Activated CD8-positive, alpha-beta T cell treated with anti-CD3 and anti-CD28 coated beads, Interleukin-2, amount 10 ng/mL, durations not matched to agents 7 days and 5 days (primary cell): ENCODE data around the gene RSRC1. TPM values are rescaled to one million over a fixed set of nuclear protein-coding genes. Genes with fewer than 3 reads are reported as not detected.

ENCODE experiments used
- ATAC-seq: fragments of 150-1000 bp; cut with Tn5 transposase; one replicate; pipeline ENCODE4 v1.10.0; 2021; ENCODE audit warnings: moderate library complexity
- CTCF ChIA-PET: fragments of 350-600 bp; sonication (Branson Sonifier 250); formaldehyde crosslinking; loops from one replicate; lab custom pipeline; 2021; ENCODE audit warnings: antibody characterized with exemption; lab: Charles Lee
- POLR2A ChIA-PET: fragments of 350-600 bp; sonication (Branson Sonifier 250); formaldehyde crosslinking; loops from one replicate; lab custom pipeline; 2021; ENCODE audit warnings: antibody characterized with exemption; lab: Charles Lee
- DNase-seq: peaks from one replicate; pipeline ENCODE4 v3.0.0-alpha.2; 2020
- H3K27ac Mint-ChIP-seq: one replicate; pipeline ENCODE4 v1.8.0; 2021; ENCODE audit warnings: mild to moderate bottlenecking, mixed read lengths
- H3K27me3 Mint-ChIP-seq: one replicate; pipeline ENCODE4 v1.8.0; 2021; ENCODE audit warnings: low read depth, mixed read lengths
- H3K36me3 Mint-ChIP-seq: one replicate; pipeline ENCODE4 v1.8.0; 2021; ENCODE audit warnings: low read depth, mixed read lengths
- H3K4me1 Mint-ChIP-seq: one replicate; pipeline ENCODE4 v1.8.0; 2021; ENCODE audit warnings: low read depth, mixed read lengths
- H3K4me3 Mint-ChIP-seq: one replicate; pipeline ENCODE4 v1.8.0; 2021; ENCODE audit warnings: mild to moderate bottlenecking, mixed read lengths
- H3K9me3 Mint-ChIP-seq: one replicate; pipeline ENCODE4 v1.8.0; 2022; ENCODE audit warnings: mixed read lengths; ENCODE audit not compliant: insufficient read depth
- total RNA-seq, 2 experiments: library from RNA; stranded (reverse); gene quantifications; one replicate each; pipeline ENCODE4 v1.2.3, GENCODE V29; 2021

The RSRC1 gene
- total RNA-seq, 2 experiments from 2014 or later: 44.9 to 47.9 TPM

DNA sequence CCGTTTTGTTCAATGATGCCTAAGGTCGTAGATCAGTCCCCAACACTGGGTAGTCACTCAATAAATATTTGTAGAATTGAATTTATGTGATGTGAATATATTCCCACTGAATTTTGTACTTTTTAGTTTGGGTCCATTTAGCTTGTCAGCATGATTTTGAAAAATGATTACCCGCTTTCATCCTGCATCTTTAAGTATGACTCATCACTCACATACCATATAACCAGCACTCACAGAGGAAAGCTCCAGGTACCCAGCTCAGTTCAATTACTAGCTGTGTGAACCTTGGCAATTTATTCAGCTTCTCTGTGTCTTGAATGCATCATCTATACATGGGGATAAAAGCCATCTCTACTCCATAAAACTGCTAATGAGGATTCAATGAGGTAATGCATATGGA lies 458.9 kb downstream of the RSRC1 start:
- Mint-ChIP-seq H3K4me3 (no peak overlapping the region), H3K36me3 (no peaks in the 10 kb centered on the region), H3K9me3 (no peaks in the 10 kb centered on the region), H3K27me3 (peaks cover 23% of the 10 kb centered on the region), H3K27ac (no peak overlapping the region), H3K4me1 (peaks cover 11% of the 10 kb centered on the region)
- CTCF ChIA-PET: interaction anchor here (0.8 to 1.1 kb wide), 2 partner anchors 90 to 158 kb away, joined by 3 to 5 read pairs; no protein-coding TSS in a partner anchor
- POLR2A ChIA-PET: no interaction called here
- no peak for DNase-seq
- ATAC-seq: no peak

DNA sequence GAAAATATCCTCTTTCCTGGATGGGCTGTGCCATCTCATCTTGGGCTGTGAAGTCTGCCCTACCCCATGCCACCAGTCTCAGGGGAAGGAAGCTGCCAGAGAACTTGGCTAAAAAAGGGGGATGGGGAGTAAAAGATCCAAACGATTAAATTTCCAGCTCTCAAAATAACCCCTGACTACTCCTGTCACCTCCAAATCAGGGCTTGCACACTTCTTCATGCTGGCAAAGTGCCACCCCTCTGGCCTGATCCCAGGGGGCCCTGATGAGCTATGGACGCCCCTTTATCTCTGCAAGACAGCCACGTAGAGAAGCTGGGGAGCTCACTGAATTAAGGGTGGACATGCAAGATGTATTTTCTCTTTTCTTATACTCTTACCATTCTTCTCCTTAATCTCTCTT lies 459.9 kb downstream of the RSRC1 start:
- Mint-ChIP-seq H3K9me3 (no peaks in the 10 kb centered on the region), H3K27me3 (peaks cover 23% of the 10 kb centered on the region), H3K4me3 (no peak overlapping the region), H3K27ac (no peak overlapping the region), H3K36me3 (no peaks in the 10 kb centered on the region), H3K4me1 (peaks cover 11% of the 10 kb centered on the region)
- ChIA-PET POLR2A (interaction anchor here (1.0 kb wide), 1 partner anchor 74 kb away, joined by 4 read pairs; no protein-coding TSS in a partner anchor), CTCF (interaction anchor here (0.7 to 1.1 kb wide), 3 partner anchors 31 to 157 kb away, joined by 3 to 5 read pairs (median 3); no protein-coding TSS in a partner anchor)
- DNase-seq: no peak
- no peak for ATAC-seq

DNA sequence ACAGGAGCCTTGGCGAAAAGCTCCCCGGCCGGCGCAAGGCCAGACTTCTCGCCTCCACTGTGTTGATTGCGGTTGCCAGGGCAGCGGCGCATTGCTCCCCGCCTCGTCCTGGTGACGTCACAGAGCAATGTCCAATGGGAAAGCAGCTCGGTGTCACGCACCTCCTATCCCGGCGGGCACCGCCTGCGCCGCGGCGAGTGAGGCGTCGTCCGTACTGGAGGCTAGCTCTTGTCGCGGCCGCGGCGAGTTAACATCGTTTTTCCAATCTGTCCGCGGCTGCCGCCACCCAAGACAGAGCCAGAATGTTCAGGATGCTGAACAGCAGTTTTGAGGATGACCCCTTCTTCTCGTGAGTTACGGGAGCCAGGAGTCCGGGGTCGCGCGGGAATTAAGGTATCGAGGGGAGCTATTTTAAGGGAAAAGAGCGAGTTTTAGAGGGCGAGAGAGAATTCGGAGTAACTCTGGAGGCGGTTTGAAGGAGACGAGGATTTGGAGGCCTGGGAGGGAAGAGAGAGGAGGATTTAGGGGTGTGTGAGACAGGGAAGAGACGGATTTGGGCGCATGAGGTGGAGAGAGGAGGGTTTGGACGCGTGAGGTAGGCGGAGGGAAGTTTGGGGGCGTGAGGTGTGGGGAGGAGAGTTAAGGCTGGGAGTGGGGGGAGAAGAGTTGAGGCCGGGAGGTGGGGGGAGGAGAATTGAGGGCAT lies 461.3 kb downstream of the RSRC1 start, which contains the start of gene MLF1:
Gene MLF1, plus strand, starts transcription at position 196 of the 704 bp plus-strand sequence. Its CDS starts 107 bp downstream, at position 303.
- POLR2A ChIA-PET: interaction anchor here (1.3 kb wide), 1 partner anchor 74 kb away, joined by 4 read pairs; no protein-coding TSS in a partner anchor
- H3K27me3 Mint-ChIP-seq: peaks cover 23% of the 10 kb centered on the region
- ATAC-seq: peak; percentile 97

DNA sequence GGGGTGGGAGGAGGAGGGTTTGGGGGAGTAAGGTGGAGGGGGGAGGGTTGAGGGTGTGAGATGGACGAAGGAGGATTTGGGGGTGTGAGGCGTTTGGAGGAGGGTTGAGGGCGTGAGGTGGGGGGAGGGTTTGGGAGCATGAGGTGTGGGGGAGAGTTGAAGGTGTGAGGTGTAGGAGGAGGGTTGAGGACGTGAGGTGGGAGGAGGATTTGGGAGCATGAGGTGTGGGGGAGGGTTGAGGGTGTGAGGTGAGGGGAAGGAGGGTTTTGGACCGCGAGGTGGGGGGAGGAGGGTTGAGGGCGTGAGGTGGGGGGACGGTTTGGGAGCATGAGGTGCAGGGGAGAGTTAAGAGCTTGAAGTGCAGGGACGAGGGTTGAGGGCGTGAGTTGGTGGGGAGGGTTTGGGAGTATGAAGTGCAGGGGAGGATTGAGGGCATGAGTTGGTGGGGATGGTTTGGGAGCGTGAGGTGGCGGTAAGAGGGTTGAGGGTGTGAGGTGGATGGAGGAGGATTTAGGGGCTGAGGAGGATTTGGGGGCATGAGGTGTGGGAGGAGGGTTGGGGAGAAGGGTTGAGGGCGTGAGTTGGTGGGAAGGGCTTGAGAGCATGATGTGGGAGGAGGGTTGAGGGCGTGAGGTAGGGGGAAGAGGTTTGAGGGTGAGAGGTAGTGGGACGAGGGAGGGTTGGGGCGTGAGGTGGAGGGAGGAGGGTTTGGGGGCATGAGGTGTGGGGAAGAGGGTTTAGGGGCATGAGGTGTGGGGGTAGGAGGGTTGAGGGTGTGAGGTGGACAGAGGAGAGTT lies 462.3 kb downstream of the RSRC1 start:
- H3K36me3 Mint-ChIP-seq: no peaks in the 10 kb centered on the region
- H3K4me1 Mint-ChIP-seq: peaks cover 11% of the 10 kb centered on the region
- CTCF ChIA-PET: no interaction called here
- H3K9me3 Mint-ChIP-seq: no peaks in the 10 kb centered on the region
- no peak for ATAC-seq
- DNase-seq: no peak
- H3K4me3 Mint-ChIP-seq: no peak overlapping the region
- H3K27me3 Mint-ChIP-seq: peaks cover 22% of the 10 kb centered on the region
- no peak overlapping the region for H3K27ac Mint-ChIP-seq
- POLR2A ChIA-PET: no interaction called here

More for the DNA sequence above, 461.3 kb downstream of the RSRC1 start, which contains the start of gene MLF1:
- Mint-ChIP-seq H3K4me1 (peaks cover 11% of the 10 kb centered on the region), H3K36me3 (no peaks in the 10 kb centered on the region), H3K4me3 (peak within 1 kb of the TSS; percentile 76), H3K27ac (peak within 1 kb of the TSS; percentile 68), H3K9me3 (no peaks in the 10 kb centered on the region)
- peak; percentile 88 for DNase-seq
- CTCF ChIA-PET: no interaction called here

DNA sequence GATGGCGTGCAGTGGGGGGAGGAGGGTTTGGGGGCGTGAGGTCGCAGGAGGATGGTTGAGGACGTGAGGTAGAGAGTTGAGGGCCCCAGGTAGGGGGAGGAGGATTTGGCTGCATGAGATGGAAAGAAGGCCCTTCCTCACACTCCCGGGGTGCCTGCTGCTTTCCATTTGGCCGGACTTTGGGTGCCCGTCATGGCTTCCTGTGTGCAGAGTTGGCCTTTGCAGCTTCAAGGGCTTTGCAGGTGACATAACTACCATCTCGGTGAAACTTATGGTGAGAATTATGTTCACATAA lies 462.8 kb downstream of the RSRC1 start:
- Mint-ChIP-seq H3K27ac (no peak overlapping the region), H3K36me3 (no peaks in the 10 kb centered on the region), H3K4me1 (peaks cover 11% of the 10 kb centered on the region), H3K27me3 (peaks cover 19% of the 10 kb centered on the region), H3K4me3 (no peak overlapping the region), H3K9me3 (no peaks in the 10 kb centered on the region)
- CTCF ChIA-PET: no interaction called here
- no peak for DNase-seq
- no peak for ATAC-seq
- POLR2A ChIA-PET: no interaction called here

DNA sequence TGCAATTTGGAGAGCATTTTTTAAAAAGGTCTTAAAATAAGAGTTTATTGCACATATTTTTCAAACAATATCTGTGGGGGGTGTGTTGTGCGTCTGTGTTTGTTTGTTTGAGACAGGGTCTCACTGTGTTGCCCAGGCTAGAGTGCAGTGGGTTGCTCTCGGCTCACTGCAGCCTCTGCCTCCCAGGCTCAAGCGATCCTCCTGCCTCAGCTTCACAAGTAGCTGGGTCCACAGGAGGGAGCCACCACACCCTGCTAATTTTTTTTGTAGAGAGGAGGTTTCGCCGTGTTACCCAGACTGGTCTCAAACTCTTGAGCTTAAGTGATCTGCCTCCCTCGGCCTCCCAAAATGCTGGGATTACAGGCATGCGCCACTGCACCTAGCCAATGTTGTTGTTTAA lies 463.8 kb downstream of the RSRC1 start:
- no peaks in the 10 kb centered on the region for H3K36me3 Mint-ChIP-seq
- no peak for ATAC-seq
- peaks cover 22% of the 10 kb centered on the region for H3K27me3 Mint-ChIP-seq
- no peak for DNase-seq
- no peak overlapping the region for H3K4me3 Mint-ChIP-seq
- POLR2A ChIA-PET: no interaction called here
- CTCF ChIA-PET: no interaction called here
- H3K27ac Mint-ChIP-seq: no peak overlapping the region
- peaks cover 11% of the 10 kb centered on the region for H3K4me1 Mint-ChIP-seq
- no peaks in the 10 kb centered on the region for H3K9me3 Mint-ChIP-seq

DNA sequence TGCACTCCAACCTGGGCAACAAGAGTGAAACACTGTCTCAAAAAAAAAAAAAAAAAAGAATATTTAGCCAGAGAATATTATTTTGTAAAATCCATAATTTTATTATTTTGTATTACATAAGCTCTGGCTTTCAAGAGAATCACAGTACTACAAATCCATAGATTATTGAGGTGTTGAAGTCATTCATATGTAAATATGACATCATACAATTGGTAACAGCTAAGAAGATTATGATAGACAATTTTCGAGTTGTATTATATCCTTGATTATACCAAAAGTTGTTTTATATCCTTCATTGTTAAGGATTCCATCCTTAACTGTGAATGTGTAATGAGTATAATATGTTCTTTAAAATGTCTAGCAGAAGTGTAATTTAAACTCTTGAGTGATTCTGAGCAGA lies 464.8 kb downstream of the RSRC1 start:
- no peak for ATAC-seq
- POLR2A ChIA-PET: no interaction called here
- Mint-ChIP-seq H3K4me1 (peaks cover 11% of the 10 kb centered on the region), H3K9me3 (no peaks in the 10 kb centered on the region), H3K4me3 (no peak overlapping the region), H3K27me3 (peaks cover 20% of the 10 kb centered on the region), H3K36me3 (no peaks in the 10 kb centered on the region), H3K27ac (no peak overlapping the region)
- DNase-seq: no peak
- CTCF ChIA-PET: no interaction called here

DNA sequence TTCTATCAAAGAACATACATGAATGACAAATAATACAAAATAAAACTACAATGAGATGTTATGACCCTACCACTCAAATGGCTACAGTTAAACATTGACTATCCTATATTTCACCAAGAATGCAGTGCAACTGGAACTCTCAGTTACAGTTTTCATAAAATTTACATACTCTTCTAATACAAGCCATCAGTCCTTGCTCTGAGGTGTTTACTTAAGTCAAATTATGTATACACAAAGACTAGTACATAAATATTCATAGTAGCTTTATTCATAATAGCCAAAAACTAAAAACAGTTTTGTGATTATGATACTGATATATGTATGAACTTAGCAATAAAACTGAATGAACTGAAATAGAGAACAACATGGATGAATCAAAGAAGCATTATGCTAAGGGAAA lies 480.3 kb downstream of the RSRC1 start:
- DNase-seq (no peak), ATAC-seq (no peak)
- no peaks in the 10 kb centered on the region for H3K4me1 Mint-ChIP-seq
- H3K27me3 Mint-ChIP-seq: peaks cover 5% of the 10 kb centered on the region
- no peak overlapping the region for H3K4me3 Mint-ChIP-seq
- H3K9me3 Mint-ChIP-seq: no peaks in the 10 kb centered on the region
- H3K27ac Mint-ChIP-seq: no peak overlapping the region
- no peaks in the 10 kb centered on the region for H3K36me3 Mint-ChIP-seq
- POLR2A ChIA-PET: no interaction called here
- CTCF ChIA-PET: no interaction called here

Other genes with a start within 250 kb of the RSRC1 start
- gene SHOX2, start 3.7 kb upstream of the RSRC1 start, total RNA-seq: not detected